MCF 10A (cell line): ENCODE data around the gene RCAN1. TPM values are rescaled to one million over a fixed set of nuclear protein-coding genes. Genes with fewer than 3 reads are reported as not detected.
"Not testable (repeated sequence)": the region's sequence is repeated elsewhere in the genome, so short reads cannot be mapped to it uniquely, and the experiment has no call there.

Experiments
- BruUV-seq: library from RNA; stranded (reverse); fragments of 400-500 nt; replicated peaks from 2 replicates; lab custom pipeline; 2021; lab: Mats Ljungman, UMichigan
- CTCF ChIA-PET: fragments of 300-600 bp; sonication (Branson Sonifier 250); formaldehyde crosslinking; extraction: SDS; loops from one replicate; lab custom pipeline; 2021; ENCODE audit warnings: antibody characterized with exemption, inconsistent platforms; lab: Yijun Ruan, JAX
- POLR2A ChIA-PET: fragments of 300-600, 350-650 bp; sonication (Branson Sonifier 250); formaldehyde crosslinking; extraction: SDS; loops from one replicate; lab custom pipeline; 2020; ENCODE audit warnings: antibody characterized with exemption, inconsistent platforms; lab: Yijun Ruan, JAX
- DNase-seq: peaks from one replicate; pipeline ENCODE4 v3.0.0-alpha.2; 2018; ENCODE audit not compliant: unreplicated experiment
- H3K27ac Mint-ChIP-seq: one replicate; pipeline ENCODE4 v1.8.0; 2022; ENCODE audit warnings: mild to moderate bottlenecking, low read depth, mixed read lengths; ENCODE audit not compliant: unreplicated experiment
- H3K27me3 Mint-ChIP-seq: one replicate; pipeline ENCODE4 v1.8.0; 2022; ENCODE audit warnings: mixed read lengths; ENCODE audit not compliant: insufficient read depth, unreplicated experiment
- H3K36me3 Mint-ChIP-seq: one replicate; pipeline ENCODE4 v1.8.0; 2022; ENCODE audit warnings: mild to moderate bottlenecking, moderate library complexity, mixed read lengths; ENCODE audit not compliant: insufficient read depth, unreplicated experiment
- H3K4me1 Mint-ChIP-seq: one replicate; pipeline ENCODE4 v1.8.0; 2022; ENCODE audit warnings: mixed read lengths; ENCODE audit not compliant: insufficient read depth, unreplicated experiment
- H3K4me3 Mint-ChIP-seq: one replicate; pipeline ENCODE4 v1.8.0; 2022; ENCODE audit warnings: mild to moderate bottlenecking, moderate library complexity, mixed read lengths; ENCODE audit not compliant: unreplicated experiment
- H3K9me3 Mint-ChIP-seq: one replicate; pipeline ENCODE4 v1.8.0; 2022; ENCODE audit warnings: mixed read lengths; ENCODE audit not compliant: unreplicated experiment
- intact Hi-C: fragments of 100-400 bp; cut with micrococcal nuclease; formaldehyde crosslinking; loops from 2 replicates; pipeline ENCODE4 v1.14.1; 2022
- total RNA-seq: library from RNA; stranded (reverse); gene quantifications from 2 replicates; pipeline ENCODE4 v1.2.3, GENCODE V29; 2022
- TF ChIP-seq, protein P1 (sequence below): fragments of 200-600 bp; IDR thresholded peaks from one replicate; pipeline ENCODE4 v1.8.0; 2022; ENCODE audit warnings: antibody characterized with exemption, mild to moderate bottlenecking; ENCODE audit not compliant: unreplicated experiment

The RCAN1 gene
- total RNA-seq, 1 experiment from 2014 or later = 11.9 TPM

DNA sequence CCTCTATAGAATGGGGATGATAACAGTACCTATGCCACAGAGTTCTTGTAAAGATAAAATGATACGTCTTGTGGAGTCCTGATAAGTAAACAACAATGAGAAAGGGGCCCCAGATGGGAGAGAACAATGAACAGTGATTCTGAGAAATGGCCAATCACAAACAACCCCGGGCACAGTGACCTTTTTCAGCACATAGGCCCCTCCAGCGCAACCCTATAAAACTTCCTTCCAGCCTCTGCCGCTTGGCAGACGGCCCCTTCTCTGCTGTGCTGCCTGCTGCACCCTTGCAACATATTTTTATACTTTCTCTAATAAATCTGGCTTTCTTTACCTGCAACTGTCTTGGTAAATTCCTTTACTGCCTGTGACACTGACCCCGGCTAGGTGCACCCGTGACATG is 8.9 kb downstream of the RCAN1 start:
- no TSS peak for BruUV-seq
- H3K27me3 Mint-ChIP-seq = no peaks in the 10 kb centered on the region

DNA sequence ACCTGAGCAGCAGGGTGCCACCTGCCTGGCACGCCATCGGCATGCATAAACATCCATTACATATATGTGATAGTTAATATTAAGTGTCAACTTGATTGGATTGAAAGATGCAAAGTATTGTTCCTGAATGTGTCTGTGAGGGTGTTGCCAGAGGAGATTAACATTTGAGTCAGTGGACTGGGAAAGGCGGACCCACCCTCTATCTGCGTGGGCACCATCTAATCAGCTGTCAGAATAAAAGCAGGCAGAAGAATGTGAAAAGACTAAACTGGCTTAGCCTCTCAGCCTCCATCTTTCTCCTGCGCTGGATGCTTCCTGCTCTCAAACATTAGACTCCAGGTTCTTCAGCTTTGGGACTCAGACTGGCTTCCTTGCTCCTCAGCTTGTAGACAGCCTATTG is 10.0 kb downstream of the RCAN1 start:
- H3K4me1 Mint-ChIP-seq, H3K36me3 Mint-ChIP-seq, H3K27me3 Mint-ChIP-seq, H3K9me3 Mint-ChIP-seq, DNase-seq, H3K27ac Mint-ChIP-seq, H3K4me3 Mint-ChIP-seq, BruUV-seq: not testable (repeated sequence)
- intact Hi-C loops = loop anchor here (10.0 kb wide), 1 partner anchor 60 kb away; no protein-coding TSS in a partner anchor
- CTCF ChIA-PET = interaction anchor here (0.6 to 3.8 kb wide), 3 partner anchors 8 to 383 kb away, joined by 3 to 31 read pairs (median 5); no protein-coding TSS in a partner anchor
- POLR2A ChIA-PET = interaction anchor here (1.3 kb wide), 1 partner anchor 10 kb away, joined by 5 read pairs; the partner anchor contains the start of gene RCAN1

More for the DNA sequence above, 8.9 kb downstream of the RCAN1 start:
- no peaks in the 10 kb centered on the region for H3K4me1 Mint-ChIP-seq
- TF ChIP-seq, protein P1, sequence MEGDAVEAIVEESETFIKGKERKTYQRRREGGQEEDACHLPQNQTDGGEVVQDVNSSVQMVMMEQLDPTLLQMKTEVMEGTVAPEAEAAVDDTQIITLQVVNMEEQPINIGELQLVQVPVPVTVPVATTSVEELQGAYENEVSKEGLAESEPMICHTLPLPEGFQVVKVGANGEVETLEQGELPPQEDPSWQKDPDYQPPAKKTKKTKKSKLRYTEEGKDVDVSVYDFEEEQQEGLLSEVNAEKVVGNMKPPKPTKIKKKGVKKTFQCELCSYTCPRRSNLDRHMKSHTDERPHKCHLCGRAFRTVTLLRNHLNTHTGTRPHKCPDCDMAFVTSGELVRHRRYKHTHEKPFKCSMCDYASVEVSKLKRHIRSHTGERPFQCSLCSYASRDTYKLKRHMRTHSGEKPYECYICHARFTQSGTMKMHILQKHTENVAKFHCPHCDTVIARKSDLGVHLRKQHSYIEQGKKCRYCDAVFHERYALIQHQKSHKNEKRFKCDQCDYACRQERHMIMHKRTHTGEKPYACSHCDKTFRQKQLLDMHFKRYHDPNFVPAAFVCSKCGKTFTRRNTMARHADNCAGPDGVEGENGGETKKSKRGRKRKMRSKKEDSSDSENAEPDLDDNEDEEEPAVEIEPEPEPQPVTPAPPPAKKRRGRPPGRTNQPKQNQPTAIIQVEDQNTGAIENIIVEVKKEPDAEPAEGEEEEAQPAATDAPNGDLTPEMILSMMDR = no peak
- no peak overlapping the region for H3K27ac Mint-ChIP-seq
- DNase-seq = no peak
- H3K9me3 Mint-ChIP-seq = no peaks in the 10 kb centered on the region
- no peaks in the 10 kb centered on the region for H3K36me3 Mint-ChIP-seq
- intact Hi-C loops = loop anchor here (10.0 kb wide), 1 partner anchor 61 kb away; no protein-coding TSS in a partner anchor
- POLR2A ChIA-PET = interaction anchor here (0.7 kb wide), 1 partner anchor 510 kb away, joined by 3 read pairs; no protein-coding TSS in a partner anchor
- H3K4me3 Mint-ChIP-seq = no peak overlapping the region
- CTCF ChIA-PET = interaction anchor here (1.3 kb wide), 1 partner anchor 9 kb away, joined by 5 read pairs; no protein-coding TSS in a partner anchor

DNA sequence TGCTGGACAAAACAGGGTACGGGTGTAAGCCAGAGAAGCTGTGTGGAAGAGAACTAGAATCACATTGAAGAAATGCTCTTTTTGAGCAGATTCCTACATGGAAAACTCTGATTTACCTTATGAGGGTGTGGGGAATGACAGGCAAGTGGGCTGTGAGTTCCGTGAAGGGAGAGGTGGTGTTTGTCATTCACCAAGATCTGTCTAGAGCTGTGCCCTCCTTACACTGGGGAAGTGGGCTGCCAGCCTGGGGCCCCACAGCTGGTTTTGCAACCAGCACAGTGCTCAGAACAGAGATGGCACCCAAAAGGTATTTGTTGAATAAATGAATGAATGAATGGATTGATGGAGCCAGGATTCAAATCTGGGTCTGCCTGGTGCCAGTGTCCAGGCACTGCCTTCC is 10.4 kb downstream of the RCAN1 start:
- no peak overlapping the region for H3K27ac Mint-ChIP-seq
- no peaks in the 10 kb centered on the region for H3K36me3 Mint-ChIP-seq
- no peaks in the 10 kb centered on the region for H3K27me3 Mint-ChIP-seq
- no peaks in the 10 kb centered on the region for H3K9me3 Mint-ChIP-seq
- H3K4me3 Mint-ChIP-seq = no peak overlapping the region
- ChIA-PET CTCF (interaction anchor here (0.6 to 3.8 kb wide), 2 partner anchors 26 to 383 kb away, joined by 3 to 31 read pairs; no protein-coding TSS in a partner anchor), POLR2A (interaction anchor here (0.9 to 1.3 kb wide), 2 partner anchors 10 to 237 kb away, joined by 3 to 5 read pairs; partner anchors contain the start of gene RCAN1)
- no peaks in the 10 kb centered on the region for H3K4me1 Mint-ChIP-seq
- intact Hi-C loops = loop anchor here (10.0 kb wide), 1 partner anchor 60 kb away; no protein-coding TSS in a partner anchor
- no TSS peak for BruUV-seq
- DNase-seq = no peak
- TF ChIP-seq, protein P1 = no peak

DNA sequence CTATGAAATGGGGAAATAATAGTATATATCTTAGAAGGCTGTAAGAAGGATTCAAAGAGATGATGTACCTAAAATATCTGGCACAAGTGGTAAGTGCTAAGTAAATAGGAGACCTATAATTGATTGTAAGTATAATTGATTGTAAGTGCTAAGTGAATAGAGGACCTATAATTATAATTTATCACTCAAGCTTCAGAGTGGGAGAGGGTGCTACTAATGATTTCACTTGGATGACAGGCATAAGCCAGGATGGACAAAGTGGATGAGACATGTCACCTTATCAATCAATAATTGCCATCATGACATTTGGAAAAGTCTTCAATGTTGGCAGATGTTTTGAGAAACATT is 11.2 kb downstream of the RCAN1 start:
- POLR2A ChIA-PET = interaction anchor here (0.9 kb wide), 1 partner anchor 236 kb away, joined by 3 read pairs; no protein-coding TSS in a partner anchor
- CTCF ChIA-PET = interaction anchor here (0.7 to 3.8 kb wide), 17 partner anchors 9 to 249 kb away, joined by 3 to 42 read pairs (median 6); no protein-coding TSS in a partner anchor
- Mint-ChIP-seq H3K9me3 (no peaks in the 10 kb centered on the region), H3K27me3 (no peaks in the 10 kb centered on the region), H3K36me3 (no peaks in the 10 kb centered on the region), H3K4me1 (peaks cover 7% of the 10 kb centered on the region), H3K4me3 (no peak overlapping the region), H3K27ac (no peak overlapping the region)
- BruUV-seq = no TSS peak
- no peak for DNase-seq
- TF ChIP-seq, protein P1 = no peak
- intact Hi-C loops = loop anchor here (10.0 kb wide), 1 partner anchor 59 kb away; no protein-coding TSS in a partner anchor
